ENCODE data around the gene TPCN1.

GRCh38 chr12:113302886-113303640 is 81.8 kb downstream of the TPCN1 start:
- TF ChIP-seq POLR2A (IDR thresholded peaks at IDR 0.05; ENCODE audit: low read depth, low read length) (no peak), SPI1 (IDR thresholded peaks at IDR 0.05; ENCODE audit: low read depth, low read length) (no peak), POLR2AphosphoS5 (IDR thresholded peaks at IDR 0.05; ENCODE audit: low read depth, low read length) (no peak), TAF1 (IDR thresholded peaks at IDR 0.05; ENCODE audit: low read depth, low read length) (no peak)
